Measurements from ENCODE around the gene SCO2. TPM values are rescaled to one million over a fixed set of nuclear protein-coding genes. Genes with fewer than 3 reads are reported as not detected.

The SCO2 gene
- total and polyA plus RNA-seq, 2 of the 13 experiments (the other 11 are each of a cell fraction or from before 2014, with no cell fraction given), result 0.32 to 3.7 TPM

DNA sequence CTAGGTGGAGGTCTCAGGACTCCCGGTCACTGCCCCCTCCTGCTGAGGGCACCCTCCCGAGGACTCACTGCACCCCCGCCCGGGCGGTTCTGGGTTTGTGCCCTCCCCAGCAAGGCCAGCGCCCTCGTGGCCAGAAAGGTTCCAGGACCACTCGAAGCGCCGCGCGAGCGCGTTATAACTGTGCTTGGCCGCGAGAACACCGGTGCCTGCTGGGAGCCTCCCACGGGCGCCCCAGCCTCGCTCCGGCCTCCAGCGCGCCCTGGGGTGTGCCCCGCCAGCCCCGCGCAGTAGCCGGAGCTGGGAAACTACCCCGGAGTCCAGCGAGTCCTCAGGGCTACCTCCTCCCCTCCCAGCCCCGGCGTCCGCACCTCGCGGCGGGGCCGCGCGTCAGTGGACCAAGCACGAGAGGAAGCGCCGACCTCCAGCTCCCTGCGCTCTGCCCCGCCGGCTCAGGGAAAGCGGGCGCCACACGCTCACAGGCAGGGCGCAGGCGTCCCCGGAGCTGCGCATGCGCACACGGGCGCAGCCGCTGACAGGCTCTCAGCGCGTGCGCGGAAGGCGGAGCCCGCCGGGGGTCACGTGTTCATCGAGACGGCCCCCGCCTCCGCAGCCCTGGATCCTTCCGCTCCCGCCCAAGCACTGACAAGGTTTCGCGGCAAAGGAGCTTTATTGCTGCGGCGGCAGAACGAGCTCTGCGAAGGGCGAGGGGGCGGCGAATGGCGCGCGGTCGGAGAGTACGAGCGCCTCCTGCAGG lies at the start of gene SCO2 (continued):
- TF ChIP-seq EP300 (IDR thresholded peaks at IDR 0.05; ENCODE audit: low read depth in 2 of 2, low read length in 2 of 2) (no peak), EP300 (CRISPR knock-in tag; IDR thresholded peaks at IDR 0.05; ENCODE audit: borderline replicate concordance) (no peak), MLLT10 (CRISPR knock-in tag; IDR thresholded peaks at IDR 0.05) (no peak), ATF2 (CRISPR knock-in tag; IDR thresholded peaks at IDR 0.05) (peak; percentile 59; the same call in 1 of the 2 replicates), FOXJ3 (CRISPR knock-in tag; IDR thresholded peaks at IDR 0.05; ENCODE audit: borderline replicate concordance) (no peak), ZUFSP (CRISPR knock-in tag; IDR thresholded peaks at IDR 0.05; ENCODE audit: borderline replicate concordance) (no peak), ZNF263 (CRISPR knock-in tag; IDR thresholded peaks at IDR 0.05) (no peak; the same call in 1 of the 2 replicates), ZNF292 (CRISPR knock-in tag; IDR thresholded peaks at IDR 0.05; ENCODE audit: borderline replicate concordance, low read depth) (no peak), ZNF264 (CRISPR knock-in tag; IDR thresholded peaks at IDR 0.05) (no peak; the same call in 1 of the 2 replicates), ZSCAN21 (CRISPR knock-in tag; IDR thresholded peaks at IDR 0.05; ENCODE audit: borderline replicate concordance) (peak; percentile 80; the same call in 1 of the 2 replicates), MBNL3 (CRISPR knock-in tag; conservative IDR thresholded peaks at IDR 0.05) (no peak), KDM3A (CRISPR knock-in tag; IDR thresholded peaks at IDR 0.05; ENCODE audit: low read depth) (0 out of 2 replicates have a peak, but pooled peaks have one; percentile 14), DMTF1 (CRISPR knock-in tag; IDR thresholded peaks at IDR 0.05) (no peak), E2F1 (CRISPR knock-in tag; IDR thresholded peaks at IDR 0.05) (peak; percentile 67), PRDM4 (CRISPR knock-in tag; IDR thresholded peaks at IDR 0.05; ENCODE audit: borderline replicate concordance) (no peak), PRMT3 (CRISPR knock-in tag; IDR thresholded peaks at IDR 0.05; ENCODE audit: borderline replicate concordance, low read depth) (0 out of 2 replicates have a peak, but pooled peaks have one; percentile 11), FOSL2 (CRISPR knock-in tag; IDR thresholded peaks at IDR 0.05) (peak; percentile 37; the same call in 1 of the 2 replicates), SNAPC5 (CRISPR knock-in tag; IDR thresholded peaks at IDR 0.05; ENCODE audit: borderline replicate concordance) (peak; percentile 47; the same call in 1 of the 2 replicates), ZNF460 (CRISPR knock-in tag; IDR thresholded peaks at IDR 0.05; ENCODE audit: borderline replicate concordance) (no peak; the same call in 1 of the 2 replicates)

Measured in HepG2 (cell line).